ENCODE results near the gene KBTBD2.
A peak's percentile ranks its signal among the peaks of the same experiment; 100 is the strongest.

KBTBD2 gene

DNA sequence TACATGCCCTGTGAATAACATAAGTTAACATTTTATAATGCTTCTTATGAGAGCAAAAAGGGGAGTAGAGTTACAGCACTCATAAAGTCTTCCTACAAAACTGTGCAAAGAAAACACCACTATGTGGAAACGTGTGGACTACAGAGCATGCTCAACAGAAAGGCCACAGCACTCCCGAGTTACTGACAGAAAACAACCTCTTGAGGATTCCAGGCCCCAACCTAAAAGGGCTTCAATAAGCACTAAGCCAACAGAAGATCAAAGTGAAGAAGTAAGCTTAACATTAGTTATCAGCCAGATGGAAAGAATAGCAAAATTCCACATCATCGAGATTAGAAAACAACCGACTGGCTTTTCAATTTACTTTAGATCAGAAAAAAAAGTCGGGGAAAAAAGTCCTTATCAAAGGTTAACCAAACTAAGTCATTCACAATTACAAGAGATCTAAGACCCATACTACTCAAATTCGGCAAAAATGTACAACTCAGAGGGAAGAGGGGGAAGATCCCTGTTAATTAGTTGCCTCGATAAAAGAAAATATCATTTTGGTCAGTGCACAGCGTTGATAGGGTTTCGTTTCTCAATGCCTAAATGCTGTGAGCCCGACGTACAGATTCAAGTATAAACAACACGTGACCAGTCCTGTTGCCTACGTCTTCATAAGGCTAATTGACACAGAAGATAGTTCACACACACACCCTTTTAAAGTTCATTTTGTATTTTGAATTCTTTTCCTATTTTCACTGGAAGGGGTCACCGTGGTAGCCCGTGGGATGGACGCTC is 1.4 kb downstream of the KBTBD2 start:
- ATAC-seq, result peak; percentile 28
- TF ChIP-seq ZC3H10 (CRISPR knock-in tag; IDR thresholded peaks at IDR 0.05), result no peak
- no peak for TF ChIP-seq ZNF565 (CRISPR knock-in tag; conservative IDR thresholded peaks at IDR 0.05; ENCODE audit: low read depth)
- TF ChIP-seq TCF4 (CRISPR knock-in tag; IDR thresholded peaks at IDR 0.05; ENCODE audit: borderline replicate concordance), result no peak
- TF ChIP-seq GLIS3 (CRISPR knock-in tag; IDR thresholded peaks at IDR 0.05), result no peak
- no peak for TF ChIP-seq PATZ1 (CRISPR knock-in tag; IDR thresholded peaks at IDR 0.05; ENCODE audit: borderline replicate concordance)
- TF ChIP-seq OSR1 (CRISPR knock-in tag; IDR thresholded peaks at IDR 0.05), result no peak
- TF ChIP-seq PPARA (CRISPR knock-in tag; IDR thresholded peaks at IDR 0.05; ENCODE audit: borderline replicate concordance), result no peak
- no peak for TF ChIP-seq TOX (CRISPR knock-in tag; IDR thresholded peaks at IDR 0.05; ENCODE audit: borderline replicate concordance)

DNA sequence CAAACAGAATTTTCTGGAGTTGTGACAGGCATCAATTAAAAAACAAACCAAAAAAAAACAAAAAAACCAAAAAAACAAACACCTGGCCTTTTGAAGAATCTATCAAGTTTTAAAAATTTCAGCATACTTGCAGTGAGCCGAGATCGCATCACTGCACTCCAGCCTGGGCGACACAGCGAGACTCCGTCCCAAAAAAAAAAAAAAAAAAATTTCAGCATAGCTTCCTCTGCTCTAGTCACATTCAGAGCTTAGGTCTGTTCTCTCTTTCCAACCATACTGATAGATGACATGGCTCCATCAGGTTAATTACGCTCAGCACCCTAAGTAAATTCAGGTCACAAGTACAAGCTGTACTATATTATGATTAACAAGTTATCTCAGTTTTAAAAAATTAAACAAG is 3.1 kb downstream of the KBTBD2 start:
- ATAC-seq, result no peak
- no peak for TF ChIP-seq SNAI2 (CRISPR knock-in tag; IDR thresholded peaks at IDR 0.05)
- no peak for TF ChIP-seq ZC3H10 (CRISPR knock-in tag; IDR thresholded peaks at IDR 0.05)
- no peak for TF ChIP-seq RARB (CRISPR knock-in tag; IDR thresholded peaks at IDR 0.05)
- TF ChIP-seq, protein P1, sequence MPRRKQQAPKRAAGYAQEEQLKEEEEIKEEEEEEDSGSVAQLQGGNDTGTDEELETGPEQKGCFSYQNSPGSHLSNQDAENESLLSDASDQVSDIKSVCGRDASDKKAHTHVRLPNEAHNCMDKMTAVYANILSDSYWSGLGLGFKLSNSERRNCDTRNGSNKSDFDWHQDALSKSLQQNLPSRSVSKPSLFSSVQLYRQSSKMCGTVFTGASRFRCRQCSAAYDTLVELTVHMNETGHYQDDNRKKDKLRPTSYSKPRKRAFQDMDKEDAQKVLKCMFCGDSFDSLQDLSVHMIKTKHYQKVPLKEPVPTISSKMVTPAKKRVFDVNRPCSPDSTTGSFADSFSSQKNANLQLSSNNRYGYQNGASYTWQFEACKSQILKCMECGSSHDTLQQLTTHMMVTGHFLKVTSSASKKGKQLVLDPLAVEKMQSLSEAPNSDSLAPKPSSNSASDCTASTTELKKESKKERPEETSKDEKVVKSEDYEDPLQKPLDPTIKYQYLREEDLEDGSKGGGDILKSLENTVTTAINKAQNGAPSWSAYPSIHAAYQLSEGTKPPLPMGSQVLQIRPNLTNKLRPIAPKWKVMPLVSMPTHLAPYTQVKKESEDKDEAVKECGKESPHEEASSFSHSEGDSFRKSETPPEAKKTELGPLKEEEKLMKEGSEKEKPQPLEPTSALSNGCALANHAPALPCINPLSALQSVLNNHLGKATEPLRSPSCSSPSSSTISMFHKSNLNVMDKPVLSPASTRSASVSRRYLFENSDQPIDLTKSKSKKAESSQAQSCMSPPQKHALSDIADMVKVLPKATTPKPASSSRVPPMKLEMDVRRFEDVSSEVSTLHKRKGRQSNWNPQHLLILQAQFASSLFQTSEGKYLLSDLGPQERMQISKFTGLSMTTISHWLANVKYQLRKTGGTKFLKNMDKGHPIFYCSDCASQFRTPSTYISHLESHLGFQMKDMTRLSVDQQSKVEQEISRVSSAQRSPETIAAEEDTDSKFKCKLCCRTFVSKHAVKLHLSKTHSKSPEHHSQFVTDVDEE (CRISPR knock-in tag; IDR thresholded peaks at IDR 0.05), result no peak
- no peak for TF ChIP-seq PATZ1 (CRISPR knock-in tag; IDR thresholded peaks at IDR 0.05; ENCODE audit: borderline replicate concordance)
- no peak for TF ChIP-seq PPARA (CRISPR knock-in tag; IDR thresholded peaks at IDR 0.05; ENCODE audit: borderline replicate concordance)
- TF ChIP-seq BACH2 (CRISPR knock-in tag; IDR thresholded peaks at IDR 0.05; ENCODE audit: borderline replicate concordance), result no peak
- no peak for TF ChIP-seq ISL1 (CRISPR knock-in tag; IDR thresholded peaks at IDR 0.05)
- no peak for TF ChIP-seq GLIS3 (CRISPR knock-in tag; IDR thresholded peaks at IDR 0.05)
- no peak for TF ChIP-seq TCF4 (CRISPR knock-in tag; IDR thresholded peaks at IDR 0.05; ENCODE audit: borderline replicate concordance)
- TF ChIP-seq POU6F1 (CRISPR knock-in tag; IDR thresholded peaks at IDR 0.05; ENCODE audit: borderline replicate concordance, low read depth), result no peak
- TF ChIP-seq ARNTL (CRISPR knock-in tag; IDR thresholded peaks at IDR 0.05; ENCODE audit: borderline replicate concordance, low read depth), result no peak
- no peak for TF ChIP-seq ZNF8 (CRISPR knock-in tag; IDR thresholded peaks at IDR 0.05)
- TF ChIP-seq TOX (CRISPR knock-in tag; IDR thresholded peaks at IDR 0.05; ENCODE audit: borderline replicate concordance), result no peak

GRCh38 chr7:32887395-32887794 is 4.2 kb downstream of the KBTBD2 start:
- ATAC-seq, result no peak
- no peak for TF ChIP-seq CSDC2 (CRISPR knock-in tag; IDR thresholded peaks at IDR 0.05)
- TF ChIP-seq, protein P2, sequence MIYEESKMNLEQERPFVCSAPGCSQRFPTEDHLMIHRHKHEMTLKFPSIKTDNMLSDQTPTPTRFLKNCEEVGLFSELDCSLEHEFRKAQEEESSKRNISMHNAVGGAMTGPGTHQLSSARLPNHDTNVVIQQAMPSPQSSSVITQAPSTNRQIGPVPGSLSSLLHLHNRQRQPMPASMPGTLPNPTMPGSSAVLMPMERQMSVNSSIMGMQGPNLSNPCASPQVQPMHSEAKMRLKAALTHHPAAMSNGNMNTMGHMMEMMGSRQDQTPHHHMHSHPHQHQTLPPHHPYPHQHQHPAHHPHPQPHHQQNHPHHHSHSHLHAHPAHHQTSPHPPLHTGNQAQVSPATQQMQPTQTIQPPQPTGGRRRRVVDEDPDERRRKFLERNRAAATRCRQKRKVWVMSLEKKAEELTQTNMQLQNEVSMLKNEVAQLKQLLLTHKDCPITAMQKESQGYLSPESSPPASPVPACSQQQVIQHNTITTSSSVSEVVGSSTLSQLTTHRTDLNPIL (CRISPR knock-in tag; IDR thresholded peaks at IDR 0.05; ENCODE audit: low read depth), result no peak
- no peak for TF ChIP-seq ZFP3 (CRISPR knock-in tag; IDR thresholded peaks at IDR 0.05)
- no peak for TF ChIP-seq SNAI2 (CRISPR knock-in tag; IDR thresholded peaks at IDR 0.05)
- no peak for TF ChIP-seq POU6F1 (CRISPR knock-in tag; IDR thresholded peaks at IDR 0.05; ENCODE audit: borderline replicate concordance, low read depth)
- TF ChIP-seq GLIS3 (CRISPR knock-in tag; IDR thresholded peaks at IDR 0.05), result no peak
- TF ChIP-seq ZNF70 (CRISPR knock-in tag; IDR thresholded peaks at IDR 0.05), result no peak
- no peak for TF ChIP-seq ZNF565 (CRISPR knock-in tag; conservative IDR thresholded peaks at IDR 0.05; ENCODE audit: low read depth)
- TF ChIP-seq BACH2 (CRISPR knock-in tag; IDR thresholded peaks at IDR 0.05; ENCODE audit: borderline replicate concordance), result no peak
- TF ChIP-seq, protein P3, sequence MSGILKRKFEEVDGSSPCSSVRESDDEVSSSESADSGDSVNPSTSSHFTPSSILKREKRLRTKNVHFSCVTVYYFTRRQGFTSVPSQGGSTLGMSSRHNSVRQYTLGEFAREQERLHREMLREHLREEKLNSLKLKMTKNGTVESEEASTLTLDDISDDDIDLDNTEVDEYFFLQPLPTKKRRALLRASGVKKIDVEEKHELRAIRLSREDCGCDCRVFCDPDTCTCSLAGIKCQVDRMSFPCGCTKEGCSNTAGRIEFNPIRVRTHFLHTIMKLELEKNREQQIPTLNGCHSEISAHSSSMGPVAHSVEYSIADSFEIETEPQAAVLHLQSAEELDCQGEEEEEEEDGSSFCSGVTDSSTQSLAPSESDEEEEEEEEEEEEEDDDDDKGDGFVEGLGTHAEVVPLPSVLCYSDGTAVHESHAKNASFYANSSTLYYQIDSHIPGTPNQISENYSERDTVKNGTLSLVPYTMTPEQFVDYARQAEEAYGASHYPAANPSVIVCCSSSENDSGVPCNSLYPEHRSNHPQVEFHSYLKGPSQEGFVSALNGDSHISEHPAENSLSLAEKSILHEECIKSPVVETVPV (CRISPR knock-in tag; IDR thresholded peaks at IDR 0.05), result no peak
- no peak for TF ChIP-seq ARNTL (CRISPR knock-in tag; IDR thresholded peaks at IDR 0.05; ENCODE audit: borderline replicate concordance, low read depth)
- no peak for TF ChIP-seq ZNF8 (CRISPR knock-in tag; IDR thresholded peaks at IDR 0.05)
- TF ChIP-seq PPARA (CRISPR knock-in tag; IDR thresholded peaks at IDR 0.05; ENCODE audit: borderline replicate concordance), result no peak
